GM21447 (cell line): Measurements from ENCODE around the gene PLPP4.

Source experiments
- ATAC-seq: cut with Tn5 transposase; IDR thresholded peaks from one replicate; pipeline ENCODE4 v1.9.1; 2021; ENCODE audit not compliant: unreplicated experiment

The PLPP4 gene

GRCh38 chr10:120456143-120456625 is 843 bp upstream of the PLPP4 start:
- no peak for ATAC-seq

GRCh38 chr10:120457431-120458172 is 575 bp downstream of the PLPP4 start:
- no peak for ATAC-seq

DNA sequence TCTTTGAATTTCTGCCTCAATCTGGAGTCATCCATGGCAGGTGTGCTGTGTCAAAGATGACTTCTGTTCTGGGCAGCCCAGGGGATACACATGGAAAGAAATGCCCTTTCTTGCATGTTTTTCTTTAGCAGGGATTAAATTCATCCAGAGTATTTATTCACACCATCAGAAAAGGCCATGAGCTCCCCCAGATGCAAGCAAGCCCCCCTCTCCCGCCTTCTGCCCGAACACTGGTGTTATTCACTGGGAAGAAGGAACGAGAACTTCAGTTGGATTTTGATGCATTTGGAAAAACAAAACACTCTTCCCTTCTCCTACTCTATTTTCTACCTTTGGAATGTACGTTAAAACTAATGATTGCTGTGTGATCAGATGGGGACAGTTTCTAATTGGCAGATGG is 1.4 kb downstream of the PLPP4 start:
- no peak for ATAC-seq

GRCh38 chr10:120459185-120459584 is 2.2 kb downstream of the PLPP4 start:
- no peak for ATAC-seq

DNA sequence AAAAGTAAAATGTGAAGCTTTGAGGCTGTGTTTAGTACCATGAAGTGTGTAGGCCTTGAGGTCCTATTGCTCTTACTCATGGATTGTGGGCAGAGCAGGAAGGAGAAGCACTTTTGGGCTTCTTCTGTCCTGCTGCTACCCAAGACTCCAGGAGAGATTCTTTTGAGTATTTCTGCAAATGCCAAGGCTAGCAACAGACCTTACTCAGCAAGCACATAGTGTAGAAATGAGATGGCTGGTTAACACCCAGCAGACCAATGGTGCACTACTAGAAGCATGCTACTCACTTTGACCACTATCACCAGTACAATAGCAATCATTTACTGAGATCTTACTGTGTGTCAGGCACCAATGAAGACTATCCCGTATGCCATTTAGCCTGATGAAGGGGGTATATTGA is 3.2 kb downstream of the PLPP4 start:
- ATAC-seq, result no peak

DNA sequence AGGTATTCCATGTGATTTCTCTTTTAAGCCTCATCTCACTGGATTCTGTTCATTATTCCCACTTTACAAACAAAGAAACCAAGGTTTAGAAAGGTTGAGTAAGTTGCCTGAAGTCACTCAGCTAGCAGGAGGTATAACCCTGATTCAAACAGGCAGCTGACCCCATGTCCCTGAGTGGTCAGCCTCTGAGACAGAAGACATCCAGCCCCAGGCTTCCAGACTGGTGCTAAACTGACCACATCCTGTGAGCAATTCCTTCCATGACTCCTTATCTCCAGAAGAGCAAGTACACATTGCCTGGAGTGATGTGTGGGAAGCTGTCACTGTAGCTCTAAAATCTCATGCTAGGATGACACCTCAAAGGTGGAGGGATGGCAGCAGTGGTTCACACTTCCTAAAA is 3.7 kb downstream of the PLPP4 start:
- no peak for ATAC-seq

- ATAC-seq, result no peak
Measured at GRCh38 chr10:120462018-120462682, 5.1 kb downstream of the PLPP4 start.

GRCh38 chr10:120465138-120465537 is 8.1 kb downstream of the PLPP4 start:
- no peak for ATAC-seq

- ATAC-seq, result no peak
Measured at GRCh38 chr10:120466006-120466405, 9.0 kb downstream of the PLPP4 start.

- peak; percentile 82 for ATAC-seq
Measured at GRCh38 chr10:120473593-120473992, 16.6 kb downstream of the PLPP4 start.

- no peak for ATAC-seq
Measured at GRCh38 chr10:120474956-120475355, 17.9 kb downstream of the PLPP4 start.

DNA sequence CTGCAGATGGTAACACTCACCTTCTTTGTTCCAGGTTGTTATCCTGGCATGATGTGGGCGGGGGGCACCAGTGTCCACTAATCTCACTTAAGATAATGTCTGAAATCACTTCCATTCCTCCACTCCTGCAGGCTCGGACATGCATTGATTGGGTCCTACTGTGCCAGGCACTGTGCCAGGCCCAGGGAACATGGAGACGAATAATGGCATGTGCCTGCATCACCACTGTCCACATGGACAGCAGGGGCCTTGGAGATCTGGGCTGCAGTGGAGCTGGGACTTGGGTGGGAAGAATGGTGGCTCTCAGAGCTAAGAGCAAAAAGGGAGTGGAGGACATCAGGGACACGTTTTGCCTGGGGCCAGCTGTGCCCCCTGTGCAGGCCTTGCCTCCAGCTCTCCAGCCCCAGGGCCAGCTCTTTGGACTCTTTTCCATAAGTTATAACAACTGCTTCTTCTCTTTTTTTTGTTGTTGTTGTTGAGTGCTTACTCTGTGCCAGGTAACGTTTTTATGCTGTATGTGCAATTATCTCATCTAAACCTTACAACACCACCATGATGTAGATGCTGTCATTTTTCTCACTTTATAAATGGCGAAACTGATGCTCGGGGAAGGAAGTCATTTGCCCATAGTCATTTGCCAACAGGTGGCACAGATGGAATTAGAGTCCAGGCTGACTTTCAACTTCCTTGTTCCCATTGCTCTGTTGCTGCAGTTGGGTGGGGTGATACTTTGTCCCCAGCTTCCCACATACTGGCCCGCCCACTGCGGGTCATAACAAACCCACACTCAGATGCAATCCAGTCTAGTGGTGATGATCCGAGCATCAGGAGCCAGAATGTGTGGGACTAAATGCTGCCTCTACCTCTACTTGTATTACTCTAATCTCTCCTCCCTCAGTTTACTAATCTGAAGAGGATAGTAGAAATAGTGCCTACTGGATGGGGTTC is 19.1 kb downstream of the PLPP4 start:
- ATAC-seq, result no peak

DNA sequence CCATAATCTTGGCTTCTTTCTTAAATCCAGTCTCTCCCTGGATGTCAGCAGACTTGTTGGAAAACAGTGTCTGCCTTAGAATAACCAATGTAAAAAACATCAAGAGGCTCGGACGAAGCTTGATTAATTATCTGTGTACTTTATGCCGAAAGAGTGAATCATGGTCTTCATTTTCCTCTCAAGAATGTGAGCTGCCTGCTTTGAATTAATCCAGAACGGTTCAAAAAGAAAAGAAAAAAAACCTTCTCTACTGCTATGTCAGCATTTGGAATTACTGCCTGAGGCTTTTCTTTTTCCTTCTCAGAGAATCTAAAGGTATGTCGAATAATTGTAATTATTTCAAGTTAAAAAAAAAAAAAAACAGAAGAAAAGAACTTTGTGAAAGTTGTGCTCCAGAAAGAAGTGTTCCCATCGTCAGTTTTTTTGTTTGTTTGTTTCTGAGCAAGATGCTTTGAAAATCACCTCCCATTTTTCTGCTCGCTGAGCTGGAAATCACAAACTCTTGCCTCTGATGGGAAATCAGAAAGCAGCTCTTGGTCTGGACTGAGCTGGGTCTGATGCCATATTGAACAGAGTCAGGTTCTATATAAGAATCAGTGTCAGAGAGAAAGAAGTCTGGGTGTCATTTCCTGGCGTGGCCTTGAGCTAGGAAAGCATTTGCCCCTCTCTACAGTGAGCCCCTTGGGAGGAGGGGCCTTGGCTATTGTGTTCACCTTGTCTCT is 20.2 kb downstream of the PLPP4 start:
- ATAC-seq, result no peak

DNA sequence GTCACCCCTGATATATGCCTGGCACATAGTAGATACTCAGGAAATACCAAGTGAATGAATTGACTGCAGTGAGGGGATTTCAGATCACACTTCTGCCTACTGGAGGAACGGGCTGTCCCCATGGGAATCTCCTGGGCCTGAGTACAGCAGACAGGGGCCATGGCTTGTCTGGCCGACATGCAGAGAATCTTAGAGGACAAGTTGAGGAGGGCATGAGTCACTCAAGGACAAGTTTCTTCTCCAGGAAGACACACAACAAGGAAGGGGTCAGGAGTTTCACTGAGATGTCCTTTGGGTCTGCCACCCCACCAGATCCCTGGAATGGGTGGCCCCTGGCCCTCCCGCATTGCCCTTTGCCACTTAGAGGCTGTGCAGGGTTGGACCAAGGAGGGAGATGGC is 20.7 kb downstream of the PLPP4 start:
- ATAC-seq, result no peak

DNA sequence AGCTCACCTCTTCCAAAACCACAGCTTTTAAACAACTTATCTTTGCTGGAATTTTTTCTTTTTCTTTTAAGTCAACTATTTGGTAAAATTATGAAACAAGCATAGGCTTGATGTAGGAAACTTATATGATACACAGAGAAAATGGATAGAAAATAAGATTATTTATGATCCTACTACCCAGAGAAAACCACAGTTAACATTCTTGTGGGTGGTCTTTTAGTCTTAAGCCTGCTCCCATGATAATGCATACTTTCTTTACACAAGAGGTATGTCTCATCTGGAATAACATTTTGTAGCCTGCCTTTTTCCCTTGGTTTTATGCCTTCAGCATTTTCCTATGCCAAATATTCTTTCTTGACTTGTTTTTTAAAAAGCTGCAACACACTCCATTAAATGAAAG is 21.4 kb downstream of the PLPP4 start:
- ATAC-seq, result no peak

GRCh38 chr10:120479506-120479905 is 22.5 kb downstream of the PLPP4 start:
- no peak for ATAC-seq

- ATAC-seq, result no peak
Measured at GRCh38 chr10:120480065-120480600, 23.1 kb downstream of the PLPP4 start.

DNA sequence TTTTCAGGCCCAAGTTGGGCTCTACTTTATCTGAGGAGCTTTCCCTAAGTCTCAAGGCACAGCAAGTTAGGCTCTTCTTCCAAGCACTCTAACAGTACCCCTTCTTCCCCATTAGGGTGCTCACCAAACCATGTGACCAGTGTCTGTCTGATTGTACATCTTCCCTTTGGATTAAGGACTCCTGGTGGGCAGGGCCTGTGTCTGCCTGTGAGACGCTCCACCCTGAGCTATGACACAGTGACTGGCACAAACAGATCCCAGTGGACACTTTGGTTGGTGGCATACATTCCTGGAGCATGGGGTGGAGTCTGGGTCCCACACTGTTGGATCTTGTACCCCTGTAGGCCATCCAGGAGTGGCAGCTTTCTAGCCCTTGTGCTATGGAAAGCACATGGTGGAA is 23.8 kb downstream of the PLPP4 start:
- ATAC-seq, result no peak

GRCh38 chr10:120483006-120483405 is 26.0 kb downstream of the PLPP4 start:
- ATAC-seq, result no peak

GRCh38 chr10:120483651-120484301 is 26.7 kb downstream of the PLPP4 start:
- no peak for ATAC-seq
